Measurements from ENCODE around the gene ZMIZ1. TPM values are rescaled to one million over a fixed set of nuclear protein-coding genes. Genes with fewer than 3 reads are reported as not detected.

ZMIZ1 gene
- total and polyA plus RNA-seq, 2 experiments from 2014 or later: 9.2 to 30.9 TPM

DNA sequence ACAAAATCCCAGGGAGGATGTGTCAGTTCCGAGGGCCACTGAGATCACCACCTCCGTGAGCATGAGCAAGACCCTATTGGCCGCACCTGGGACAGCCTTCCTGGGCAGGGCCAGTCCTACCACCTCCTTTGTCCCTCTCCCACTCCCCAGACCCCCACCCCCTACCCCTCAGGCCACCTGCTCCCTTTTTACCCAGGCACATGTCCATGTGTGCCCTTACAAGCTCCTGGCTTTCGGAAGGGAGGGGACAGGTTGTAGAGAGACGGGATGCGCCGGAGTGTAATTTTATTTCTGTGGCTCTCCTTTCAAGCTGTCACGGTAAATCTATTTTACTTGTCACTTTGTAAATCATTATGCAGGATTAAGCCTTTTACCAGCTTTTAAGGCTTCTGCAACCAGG is 20.9 kb downstream of the ZMIZ1 start (continued):
- TF ChIP-seq, protein P1, sequence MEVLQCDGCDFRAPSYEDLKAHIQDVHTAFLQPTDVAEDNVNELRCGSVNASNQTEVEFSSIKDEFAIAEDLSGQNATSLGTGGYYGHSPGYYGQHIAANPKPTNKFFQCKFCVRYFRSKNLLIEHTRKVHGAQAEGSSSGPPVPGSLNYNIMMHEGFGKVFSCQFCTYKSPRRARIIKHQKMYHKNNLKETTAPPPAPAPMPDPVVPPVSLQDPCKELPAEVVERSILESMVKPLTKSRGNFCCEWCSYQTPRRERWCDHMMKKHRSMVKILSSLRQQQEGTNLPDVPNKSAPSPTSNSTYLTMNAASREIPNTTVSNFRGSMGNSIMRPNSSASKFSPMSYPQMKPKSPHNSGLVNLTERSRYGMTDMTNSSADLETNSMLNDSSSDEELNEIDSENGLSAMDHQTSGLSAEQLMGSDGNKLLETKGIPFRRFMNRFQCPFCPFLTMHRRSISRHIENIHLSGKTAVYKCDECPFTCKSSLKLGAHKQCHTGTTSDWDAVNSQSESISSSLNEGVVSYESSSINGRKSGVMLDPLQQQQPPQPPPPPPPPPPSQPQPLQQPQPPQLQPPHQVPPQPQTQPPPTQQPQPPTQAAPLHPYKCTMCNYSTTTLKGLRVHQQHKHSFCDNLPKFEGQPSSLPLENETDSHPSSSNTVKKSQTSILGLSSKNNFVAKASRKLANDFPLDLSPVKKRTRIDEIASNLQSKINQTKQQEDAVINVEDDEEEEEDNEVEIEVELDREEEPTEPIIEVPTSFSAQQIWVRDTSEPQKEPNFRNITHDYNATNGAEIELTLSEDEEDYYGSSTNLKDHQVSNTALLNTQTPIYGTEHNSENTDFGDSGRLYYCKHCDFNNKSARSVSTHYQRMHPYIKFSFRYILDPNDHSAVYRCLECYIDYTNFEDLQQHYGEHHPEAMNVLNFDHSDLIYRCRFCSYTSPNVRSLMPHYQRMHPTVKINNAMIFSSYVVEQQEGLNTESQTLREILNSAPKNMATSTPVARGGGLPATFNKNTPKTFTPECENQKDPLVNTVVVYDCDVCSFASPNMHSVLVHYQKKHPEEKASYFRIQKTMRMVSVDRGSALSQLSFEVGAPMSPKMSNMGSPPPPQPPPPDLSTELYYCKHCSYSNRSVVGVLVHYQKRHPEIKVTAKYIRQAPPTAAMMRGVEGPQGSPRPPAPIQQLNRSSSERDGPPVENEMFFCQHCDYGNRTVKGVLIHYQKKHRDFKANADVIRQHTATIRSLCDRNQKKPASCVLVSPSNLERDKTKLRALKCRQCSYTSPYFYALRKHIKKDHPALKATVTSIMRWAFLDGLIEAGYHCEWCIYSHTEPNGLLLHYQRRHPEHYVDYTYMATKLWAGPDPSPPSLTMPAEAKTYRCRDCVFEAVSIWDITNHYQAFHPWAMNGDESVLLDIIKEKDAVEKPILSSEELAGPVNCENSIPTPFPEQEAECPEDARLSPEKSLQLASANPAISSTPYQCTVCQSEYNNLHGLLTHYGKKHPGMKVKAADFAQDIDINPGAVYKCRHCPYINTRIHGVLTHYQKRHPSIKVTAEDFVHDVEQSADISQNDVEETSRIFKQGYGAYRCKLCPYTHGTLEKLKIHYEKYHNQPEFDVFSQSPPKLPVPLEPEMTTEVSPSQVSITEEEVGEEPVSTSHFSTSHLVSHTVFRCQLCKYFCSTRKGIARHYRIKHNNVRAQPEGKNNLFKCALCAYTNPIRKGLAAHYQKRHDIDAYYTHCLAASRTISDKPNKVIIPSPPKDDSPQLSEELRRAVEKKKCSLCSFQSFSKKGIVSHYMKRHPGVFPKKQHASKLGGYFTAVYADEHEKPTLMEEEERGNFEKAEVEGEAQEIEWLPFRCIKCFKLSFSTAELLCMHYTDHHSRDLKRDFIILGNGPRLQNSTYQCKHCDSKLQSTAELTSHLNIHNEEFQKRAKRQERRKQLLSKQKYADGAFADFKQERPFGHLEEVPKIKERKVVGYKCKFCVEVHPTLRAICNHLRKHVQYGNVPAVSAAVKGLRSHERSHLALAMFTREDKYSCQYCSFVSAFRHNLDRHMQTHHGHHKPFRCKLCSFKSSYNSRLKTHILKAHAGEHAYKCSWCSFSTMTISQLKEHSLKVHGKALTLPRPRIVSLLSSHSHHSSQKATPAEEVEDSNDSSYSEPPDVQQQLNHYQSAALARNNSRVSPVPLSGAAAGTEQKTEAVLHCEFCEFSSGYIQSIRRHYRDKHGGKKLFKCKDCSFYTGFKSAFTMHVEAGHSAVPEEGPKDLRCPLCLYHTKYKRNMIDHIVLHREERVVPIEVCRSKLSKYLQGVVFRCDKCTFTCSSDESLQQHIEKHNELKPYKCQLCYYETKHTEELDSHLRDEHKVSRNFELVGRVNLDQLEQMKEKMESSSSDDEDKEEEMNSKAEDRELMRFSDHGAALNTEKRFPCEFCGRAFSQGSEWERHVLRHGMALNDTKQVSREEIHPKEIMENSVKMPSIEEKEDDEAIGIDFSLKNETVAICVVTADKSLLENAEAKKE (CRISPR knock-in tag; IDR thresholded peaks at IDR 0.05): no peak
- TF ChIP-seq CTCF (conservative IDR thresholded peaks at IDR 0.05; ENCODE audit: low read depth in 2 of 2) (no peak), EZH2 (IDR thresholded peaks at IDR 0.05; ENCODE audit: low read depth, unreplicated experiment) (no peak), JUNB (IDR thresholded peaks at IDR 0.05; ENCODE audit: unreplicated experiment) (no peak), POLR2AphosphoS5 (IDR thresholded peaks at IDR 0.05; ENCODE audit: low read depth) (no peak), ZNF331 (CRISPR knock-in tag; IDR thresholded peaks at IDR 0.05; ENCODE audit: low read depth) (no peak), CREB1 (CRISPR knock-in tag; IDR thresholded peaks at IDR 0.05; ENCODE audit: low read depth) (no peak), ZNF114 (CRISPR knock-in tag; IDR thresholded peaks at IDR 0.05) (no peak), NANOG (IDR thresholded peaks at IDR 0.05; ENCODE audit: borderline replicate concordance) (no peak), EZH2phosphoT487 (IDR thresholded peaks at IDR 0.05; ENCODE audit: unreplicated experiment) (no peak), STAT1 (IDR thresholded peaks at IDR 0.05; ENCODE audit: unreplicated experiment) (no peak)

Data from GM23338 (cell line).